Embryonic facial prominence (tissue), 1 donor: ENCODE results near the gene DHX32.

Source experiments
- DNase-seq: peaks from one replicate; pipeline ENCODE4 v3.0.0-alpha.2; 2016; ENCODE audit errors: extremely low spot score

The DHX32 gene

GRCh38 chr10:125802739-125803138 lies 78.4 kb downstream of the DHX32 start:
- DNase-seq = no peak

- DNase-seq = no peak
Measured at GRCh38 chr10:125802131-125802530, 79.0 kb downstream of the DHX32 start.

GRCh38 chr10:125801574-125801973 lies 79.5 kb downstream of the DHX32 start:
- no peak for DNase-seq

GRCh38 chr10:125799451-125800182 lies 81.5 kb downstream of the DHX32 start:
- no peak for DNase-seq

- no peak for DNase-seq
Measured at GRCh38 chr10:125797994-125798662, 83.0 kb downstream of the DHX32 start.

GRCh38 chr10:125797424-125797823 lies 83.7 kb downstream of the DHX32 start:
- DNase-seq = no peak

- no peak for DNase-seq
Measured at GRCh38 chr10:125795637-125796190, 85.4 kb downstream of the DHX32 start.

- DNase-seq = no peak
Measured at GRCh38 chr10:125795128-125795527, 86.0 kb downstream of the DHX32 start.

GRCh38 chr10:125792342-125793300 lies 88.5 kb downstream of the DHX32 start:
- no peak for DNase-seq

- DNase-seq = no peak
Measured at GRCh38 chr10:125788156-125789034, 92.7 kb downstream of the DHX32 start.
